HG02642 (cell line): ENCODE data around the gene DHRSX.
"Not testable (repeated sequence)": the region's sequence is repeated elsewhere in the genome, so short reads cannot be mapped to it uniquely, and the experiment has no call there.

Source experiments
- ATAC-seq: cut with Tn5 transposase; IDR thresholded peaks from one replicate; pipeline ENCODE4 v1.9.1; 2021; ENCODE audit warnings: mild to moderate bottlenecking; ENCODE audit not compliant: unreplicated experiment, poor library complexity

The DHRSX gene

DNA sequence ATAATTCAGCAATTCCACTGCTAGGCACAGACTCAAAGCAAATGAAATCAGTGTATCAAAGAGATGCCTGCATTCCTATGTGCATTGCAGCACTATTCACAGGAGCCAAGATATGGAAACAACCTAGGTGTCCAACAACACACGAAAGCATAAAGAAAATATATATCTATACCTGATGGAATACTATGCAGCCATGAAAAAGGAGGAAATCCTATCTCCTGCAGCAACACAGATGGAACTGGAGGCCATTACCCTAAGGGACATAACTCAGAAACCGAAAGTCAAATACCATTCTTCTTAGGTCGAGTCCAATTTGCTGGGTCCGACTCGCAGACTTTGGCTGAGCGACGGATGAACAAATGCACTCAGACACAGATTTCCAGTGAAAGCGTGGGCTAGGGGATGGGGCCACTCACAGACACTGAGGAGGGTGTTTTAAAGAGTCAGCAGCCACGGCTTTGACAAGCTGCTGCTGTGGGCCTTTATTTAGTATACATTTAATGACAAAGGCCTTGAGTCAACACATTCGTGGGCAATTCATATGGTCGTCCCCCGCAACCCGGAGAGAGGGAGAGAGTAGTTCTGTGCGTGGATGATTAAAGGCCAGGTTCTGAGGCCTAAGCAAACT, 93.8 kb downstream of the DHRSX start:
- ATAC-seq: no peak

DNA sequence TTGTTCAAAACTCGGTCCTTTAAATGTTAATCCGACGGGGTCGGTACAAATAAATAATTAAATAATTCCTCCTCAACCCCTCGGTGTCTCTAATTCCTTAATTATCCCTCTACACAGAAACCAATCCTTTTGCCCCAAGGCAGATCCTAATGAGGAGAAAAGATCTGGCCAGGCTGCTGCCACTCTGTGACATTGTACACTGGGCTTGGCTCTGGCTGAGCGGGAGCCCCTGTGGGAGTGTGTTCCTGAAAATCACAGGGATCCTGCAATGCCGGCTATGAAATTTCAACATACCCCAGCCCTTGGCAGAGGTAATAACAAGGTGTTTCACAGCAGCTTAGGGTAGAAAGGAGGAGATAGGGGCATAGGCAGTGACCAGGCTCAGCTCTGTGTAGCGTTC, 96.0 kb downstream of the DHRSX start:
- ATAC-seq: no peak

DNA sequence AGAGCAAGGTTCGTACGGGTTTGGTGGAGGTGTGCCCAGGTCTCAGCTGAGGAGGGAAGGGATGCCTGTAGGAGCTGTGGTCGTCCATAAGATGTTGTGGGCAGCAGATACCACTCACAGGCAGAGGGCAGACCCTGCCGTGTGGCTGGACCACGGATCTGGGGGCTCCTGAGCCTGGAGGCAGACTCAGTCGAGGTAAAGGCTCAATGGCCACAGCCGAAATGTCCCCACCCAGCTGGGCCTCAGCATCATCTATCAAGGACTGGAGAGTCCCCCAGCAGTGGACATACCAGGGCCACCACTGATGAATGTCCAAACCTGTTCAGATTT, 98.5 kb downstream of the DHRSX start:
- no peak for ATAC-seq

DNA sequence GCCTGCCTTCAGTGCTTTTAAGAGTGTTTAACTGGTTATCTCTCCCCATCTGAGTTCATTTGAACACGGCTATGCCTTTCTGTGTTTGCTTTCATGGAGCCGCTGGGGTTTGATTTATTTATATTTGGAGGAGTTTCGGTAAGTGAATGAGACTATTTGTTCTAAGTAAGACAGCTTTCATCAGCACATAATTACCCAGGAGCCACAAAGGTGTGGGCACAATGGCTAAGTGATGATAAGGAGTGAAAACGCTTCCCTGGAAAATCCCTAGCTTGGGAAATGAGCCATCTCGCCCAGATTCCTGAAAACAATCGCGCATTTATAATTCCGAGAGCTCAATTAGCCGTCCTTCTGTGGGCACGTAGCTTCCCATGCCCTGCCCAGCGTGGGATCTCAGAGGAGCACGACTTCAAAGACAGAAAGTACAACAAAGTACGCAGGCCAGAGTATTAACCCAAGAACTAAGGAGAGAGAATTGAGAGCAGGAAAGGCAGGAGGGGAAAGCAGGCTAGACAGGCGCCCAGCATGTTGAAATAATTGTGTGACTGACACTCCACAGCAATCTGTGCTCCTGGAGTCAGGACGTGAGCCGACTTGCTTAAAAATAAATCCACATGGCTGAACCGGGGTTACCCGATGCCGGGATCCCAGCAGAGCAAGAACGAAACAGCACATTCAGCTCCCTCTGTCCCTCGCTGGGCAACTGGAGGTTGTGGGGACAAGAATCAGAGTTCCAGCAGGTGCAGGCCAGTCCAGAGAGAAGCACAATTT, 99.0 kb downstream of the DHRSX start:
- ATAC-seq: no peak

DNA sequence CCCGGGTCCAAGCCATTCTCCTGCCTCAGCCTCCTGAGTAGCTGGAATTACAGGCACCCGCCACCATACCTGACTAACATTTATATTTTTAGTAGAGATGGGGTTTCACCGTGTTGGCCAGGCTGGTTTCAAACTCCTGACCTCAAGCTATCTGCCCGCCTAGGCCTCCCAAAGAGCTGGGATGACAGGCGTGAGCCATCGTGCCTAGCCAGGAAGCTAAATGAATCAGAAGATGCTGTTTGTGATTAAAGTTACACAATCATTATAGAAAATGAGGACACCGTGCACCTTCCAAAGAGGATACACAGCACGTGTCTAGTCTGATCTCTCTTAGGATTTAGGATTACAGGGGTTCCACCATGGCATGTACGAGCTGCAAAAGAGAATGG, 99.6 kb downstream of the DHRSX start:
- ATAC-seq: no peak

DNA sequence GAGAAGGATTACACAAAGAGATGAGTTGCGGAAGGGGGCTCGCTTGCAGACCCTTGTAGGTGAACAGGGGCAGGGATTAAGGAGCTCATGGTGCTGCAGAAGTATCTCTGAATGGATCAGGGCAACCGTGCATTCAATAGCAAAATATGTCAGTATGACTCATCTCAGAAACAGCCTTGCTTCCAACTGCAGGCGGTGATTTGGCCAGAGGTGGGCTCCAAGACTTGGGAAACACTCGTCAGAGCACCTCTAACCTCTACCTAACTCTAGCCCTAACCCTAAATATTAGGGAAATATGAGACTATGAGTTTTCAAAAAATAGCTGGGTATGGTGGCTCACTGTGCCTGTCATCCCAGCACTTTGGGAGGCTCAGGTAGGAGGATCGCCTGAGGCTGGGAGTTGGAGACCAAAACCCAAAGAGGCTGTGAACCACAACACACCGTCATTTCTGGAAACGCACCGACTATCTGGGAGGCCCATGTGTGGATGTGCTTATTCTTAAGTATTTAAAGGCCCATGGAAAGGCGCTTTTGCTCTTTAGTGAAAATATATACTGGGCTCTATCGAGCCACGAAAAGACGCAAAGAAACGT, 102.6 kb downstream of the DHRSX start:
- no peak for ATAC-seq

DNA sequence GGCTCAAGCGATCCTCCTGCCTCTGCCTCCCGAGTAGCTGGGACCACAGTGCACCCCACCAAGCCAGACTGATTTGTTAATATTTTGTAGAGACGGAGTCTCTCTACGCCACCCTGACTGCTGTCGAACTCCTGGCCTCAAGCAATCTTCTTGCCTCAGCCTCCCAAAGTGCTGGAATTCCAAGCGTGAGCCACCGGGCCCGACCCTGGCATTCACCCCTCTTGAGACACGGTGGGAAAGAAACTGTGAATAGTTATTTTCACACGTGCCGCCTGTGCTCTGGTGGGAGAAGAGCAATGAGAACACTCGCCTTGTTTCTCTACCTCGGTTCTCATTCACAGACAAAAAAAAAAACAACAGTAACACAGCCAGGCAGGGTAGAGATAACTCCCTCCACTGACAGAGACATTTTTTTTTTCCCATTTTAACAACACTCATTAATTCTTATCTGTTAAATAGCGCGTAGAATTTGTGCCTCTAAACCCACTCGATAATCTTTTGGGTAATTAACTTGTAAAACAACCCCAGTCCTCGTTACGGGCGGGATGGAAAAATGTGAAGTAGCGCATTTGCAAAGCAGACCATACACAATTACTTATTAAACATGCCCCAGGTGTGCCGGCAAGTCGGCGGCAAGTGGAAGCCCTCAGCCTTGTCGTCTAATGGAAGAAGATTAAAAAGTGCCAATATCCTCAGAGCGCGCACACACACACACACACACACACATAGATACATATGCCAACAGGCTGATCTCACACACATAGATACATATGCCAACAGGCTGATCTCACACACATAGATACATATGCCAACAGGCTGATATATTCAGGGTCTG, 103.3 kb downstream of the DHRSX start:
- no peak for ATAC-seq

DNA sequence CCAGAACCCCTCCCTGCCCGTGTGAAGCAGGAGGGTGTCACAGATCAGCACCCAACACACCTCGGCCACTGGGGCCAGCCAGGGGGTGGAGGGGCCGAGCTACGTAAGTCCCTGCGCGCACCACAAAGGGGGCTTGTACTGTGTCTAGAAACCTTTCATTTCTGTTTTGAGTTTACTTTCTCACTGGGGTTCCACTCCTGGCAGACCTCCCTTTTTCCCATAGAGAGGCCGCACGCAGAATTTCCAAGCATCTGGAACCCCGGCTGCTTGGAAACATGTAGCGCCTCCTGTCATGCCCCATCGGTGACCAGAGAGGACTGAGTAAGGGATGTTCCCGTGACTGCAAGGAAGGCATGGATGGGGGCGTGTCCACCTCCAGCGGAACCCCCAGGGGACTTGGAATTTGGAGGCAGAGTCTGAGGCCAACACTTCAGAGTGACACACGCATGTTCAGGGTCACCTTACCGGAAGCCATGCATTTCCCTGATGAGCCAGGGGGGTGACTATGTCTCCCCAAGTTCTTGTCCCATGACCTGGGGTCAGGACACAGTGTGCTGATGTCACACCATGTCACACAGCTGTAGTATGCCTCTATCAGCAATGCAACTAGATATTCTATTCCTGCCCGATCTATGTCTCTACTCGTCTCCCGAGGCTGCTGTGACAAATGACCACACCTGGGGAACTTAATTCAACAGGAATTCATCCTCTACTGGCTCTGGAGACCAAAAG, 105.3 kb downstream of the DHRSX start:
- ATAC-seq: no peak

DNA sequence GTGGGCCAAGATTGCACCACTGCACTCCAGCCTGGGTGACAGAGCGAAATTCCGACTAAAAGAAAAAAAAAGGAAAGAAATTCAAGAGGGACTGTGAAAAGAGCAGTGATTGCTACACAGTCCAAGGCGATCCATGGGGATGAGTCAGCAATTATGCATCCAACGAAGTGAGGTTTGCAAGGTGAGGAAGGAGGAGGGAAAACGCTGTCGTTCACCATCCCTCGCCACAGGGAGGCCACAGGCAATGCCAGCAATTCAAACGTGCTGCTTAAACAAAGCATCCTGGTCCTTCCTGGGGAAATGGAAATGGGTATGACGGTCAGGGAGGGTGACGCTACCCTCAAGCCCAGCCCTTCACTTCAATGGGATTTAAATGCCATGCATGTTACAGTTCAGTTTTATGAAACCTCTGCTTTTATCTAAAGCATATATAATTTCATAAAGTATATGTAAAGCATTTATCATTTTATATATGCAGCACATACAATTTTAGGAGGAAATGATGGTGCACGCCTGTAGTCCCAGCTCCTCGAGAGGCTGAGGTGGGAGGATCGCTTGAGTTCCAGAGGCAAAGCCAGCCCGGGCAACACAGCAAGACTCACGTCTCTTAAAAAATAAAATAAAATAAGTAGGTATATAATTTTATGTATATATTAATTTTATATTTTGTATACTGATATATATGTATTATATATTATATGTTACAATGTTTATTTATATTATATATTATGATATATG, 108.7 kb downstream of the DHRSX start:
- ATAC-seq: no peak

DNA sequence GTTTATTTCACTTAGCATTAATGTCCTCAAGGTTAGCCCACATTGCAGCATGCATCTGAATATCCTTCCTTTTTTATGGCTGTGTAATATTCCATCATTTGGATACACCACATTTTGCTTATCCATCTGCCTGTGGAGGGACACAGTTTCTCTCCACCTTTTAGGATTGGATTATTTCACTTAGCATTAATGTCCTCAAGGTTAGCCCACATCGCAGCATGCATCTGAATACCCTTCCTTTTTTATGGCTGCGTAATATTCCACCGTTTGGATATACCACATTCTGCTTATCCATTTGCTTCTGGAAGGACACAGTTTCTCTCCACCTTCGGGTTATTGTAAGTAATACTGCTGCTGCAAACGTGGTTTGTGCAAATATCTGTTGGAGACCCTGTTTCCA, 110.0 kb downstream of the DHRSX start:
- no peak for ATAC-seq

DNA sequence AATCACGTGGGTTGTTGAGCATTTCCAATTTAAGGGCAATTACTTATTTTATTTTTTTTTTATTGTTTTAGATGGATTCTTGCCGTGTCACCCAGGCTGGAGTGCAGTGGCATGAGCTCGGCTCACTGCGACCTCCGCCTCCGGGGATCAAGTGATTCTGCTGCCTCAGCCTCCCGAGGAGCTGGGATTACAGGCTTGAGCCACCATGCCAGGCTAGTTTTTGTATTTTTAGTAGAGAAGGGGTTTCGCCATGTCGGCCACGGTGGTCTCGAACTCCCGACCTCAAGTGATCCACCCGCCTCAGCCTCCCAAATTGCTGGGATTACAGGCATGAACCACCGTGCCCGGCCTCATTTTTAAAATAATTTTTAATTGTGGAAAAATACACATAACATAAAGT, 111.0 kb downstream of the DHRSX start:
- not testable (repeated sequence) for ATAC-seq

DNA sequence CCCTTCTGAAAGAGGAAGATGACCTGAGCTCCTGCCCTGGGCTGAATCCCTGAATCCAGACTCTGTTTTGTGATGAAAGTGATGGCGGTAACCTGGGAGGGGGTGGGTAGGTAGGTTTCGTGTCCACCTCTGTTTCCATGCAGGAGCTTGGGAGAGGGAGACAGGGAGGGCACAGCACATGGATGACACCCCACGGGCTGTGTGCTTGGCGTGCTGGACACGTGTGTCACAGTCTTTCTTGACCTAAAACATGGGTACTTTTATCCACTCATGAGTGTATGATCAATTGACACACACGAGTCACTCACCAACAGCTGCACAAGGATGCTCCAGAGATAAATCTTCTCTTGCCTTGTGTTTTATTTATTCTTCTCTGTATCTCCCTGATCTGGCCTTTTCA, 111.5 kb downstream of the DHRSX start:
- no peak for ATAC-seq

DNA sequence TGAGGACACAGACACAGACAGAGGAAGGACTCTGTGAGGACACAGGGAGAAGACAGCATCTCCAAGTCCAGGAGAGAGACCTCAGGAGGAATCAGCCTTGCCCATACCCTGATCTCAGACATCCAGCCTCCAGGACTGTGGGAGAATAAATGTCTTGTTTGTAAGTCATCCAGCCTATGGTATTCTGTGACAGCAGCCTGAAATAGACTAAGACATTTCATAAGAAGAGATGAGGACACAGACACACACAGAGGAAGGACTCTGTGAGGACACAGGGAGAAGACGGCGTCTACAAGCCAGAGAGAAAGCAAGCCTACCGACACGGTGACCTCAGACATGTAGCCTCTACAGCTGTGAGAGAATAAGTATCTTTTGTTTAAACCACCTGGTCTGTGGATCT, 112.1 kb downstream of the DHRSX start:
- ATAC-seq: no peak

DNA sequence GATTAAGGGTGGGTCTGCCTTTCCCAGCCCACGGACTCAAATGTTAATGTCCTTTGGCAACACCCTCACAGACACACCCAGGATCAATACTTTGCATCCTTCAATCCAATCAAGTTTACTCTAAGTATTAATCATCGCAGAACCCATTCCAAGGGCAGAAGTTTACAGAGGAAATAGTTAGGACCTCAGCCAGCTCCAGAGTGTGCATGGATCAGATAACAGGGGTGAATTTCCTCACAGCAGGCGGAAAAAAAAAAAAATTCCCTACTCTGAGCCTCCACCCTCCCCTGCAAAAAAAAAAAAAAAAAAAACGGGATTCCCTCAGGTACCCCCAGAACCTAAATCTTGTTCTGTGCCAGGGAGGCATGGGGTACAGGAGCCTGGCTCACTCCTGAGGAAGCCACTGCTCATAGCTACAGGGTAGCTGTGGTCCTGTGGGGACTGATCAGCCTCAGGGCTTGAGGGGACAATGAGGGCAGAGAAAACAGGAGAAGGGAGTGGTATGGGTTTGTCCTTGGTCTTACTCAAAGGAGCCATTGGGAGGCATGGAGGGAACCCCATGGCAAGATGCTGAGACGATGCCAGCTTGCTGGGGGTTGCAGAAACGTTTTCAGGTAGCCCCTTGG, 113.0 kb downstream of the DHRSX start:
- no peak for ATAC-seq

DNA sequence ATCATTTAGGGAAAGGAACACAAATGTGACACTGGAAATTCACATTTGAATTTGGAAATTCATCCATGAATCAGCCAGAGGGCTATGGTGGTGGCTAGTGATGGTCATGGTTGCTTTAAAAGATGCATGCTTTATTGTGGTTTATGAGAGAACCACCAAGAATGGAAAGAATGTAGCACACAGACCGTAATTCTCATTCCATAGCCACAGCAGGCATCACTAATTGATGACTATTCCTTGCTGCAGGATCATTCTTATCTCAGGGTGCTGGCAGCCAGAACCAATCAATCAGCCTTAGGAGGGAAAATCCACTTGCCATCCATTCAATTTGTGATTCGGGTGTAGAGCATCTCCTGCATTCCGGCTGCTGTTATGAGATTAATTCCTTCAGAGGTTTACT, 115.6 kb downstream of the DHRSX start:
- ATAC-seq: no peak

DNA sequence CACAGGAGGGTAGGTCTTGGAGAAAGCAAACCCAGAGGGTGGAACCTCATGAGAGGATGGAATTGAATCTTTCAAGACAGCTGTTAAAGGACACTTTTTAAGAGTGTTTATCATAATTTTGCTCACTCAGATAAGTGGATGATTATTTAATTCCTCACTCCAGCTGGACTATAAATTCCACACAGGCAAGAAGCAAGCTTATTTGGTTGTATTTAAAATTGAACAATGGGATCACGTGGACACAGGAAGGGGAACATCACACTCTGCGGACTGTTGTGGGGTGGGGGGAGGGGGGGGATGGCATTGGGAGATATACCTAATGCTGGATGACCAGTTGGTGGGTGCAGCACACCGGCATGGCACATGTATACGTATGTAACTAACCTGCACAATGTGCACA, 116.3 kb downstream of the DHRSX start:
- ATAC-seq: no peak

DNA sequence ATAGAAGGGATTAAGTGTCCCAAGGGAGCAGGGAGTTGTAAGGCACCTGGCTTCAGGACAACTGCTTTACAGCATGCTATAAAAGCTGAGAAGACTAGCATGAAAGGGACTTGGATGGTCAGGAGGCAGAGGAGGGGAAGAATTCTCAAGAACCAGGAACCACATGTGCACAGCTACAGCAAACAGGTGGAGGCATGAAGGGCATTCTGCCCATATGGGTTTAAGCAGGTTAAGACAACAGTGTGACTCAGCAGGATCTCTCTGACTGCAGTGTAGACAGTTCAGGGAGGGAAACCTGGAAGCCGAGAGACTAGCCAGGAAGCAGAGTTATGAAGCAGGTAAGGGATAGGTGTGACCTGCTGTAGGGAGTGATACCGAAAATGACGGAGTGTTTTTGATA, 117.0 kb downstream of the DHRSX start:
- no peak for ATAC-seq

DNA sequence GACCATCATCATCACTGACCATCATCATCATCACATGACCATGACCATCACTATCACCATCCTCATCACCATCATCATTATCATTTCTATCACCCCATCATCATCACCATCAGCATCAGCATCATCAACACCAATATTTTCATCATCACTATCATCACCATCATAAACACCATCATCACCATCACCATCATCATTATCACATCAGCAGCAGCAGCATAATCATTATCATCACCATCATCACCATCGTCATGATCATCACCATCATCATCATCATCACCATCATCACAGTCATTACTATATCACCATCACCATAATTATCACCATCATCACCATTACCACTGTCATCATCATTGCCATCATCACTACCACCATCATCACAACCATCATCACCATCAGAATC, 117.6 kb downstream of the DHRSX start:
- no peak for ATAC-seq

DNA sequence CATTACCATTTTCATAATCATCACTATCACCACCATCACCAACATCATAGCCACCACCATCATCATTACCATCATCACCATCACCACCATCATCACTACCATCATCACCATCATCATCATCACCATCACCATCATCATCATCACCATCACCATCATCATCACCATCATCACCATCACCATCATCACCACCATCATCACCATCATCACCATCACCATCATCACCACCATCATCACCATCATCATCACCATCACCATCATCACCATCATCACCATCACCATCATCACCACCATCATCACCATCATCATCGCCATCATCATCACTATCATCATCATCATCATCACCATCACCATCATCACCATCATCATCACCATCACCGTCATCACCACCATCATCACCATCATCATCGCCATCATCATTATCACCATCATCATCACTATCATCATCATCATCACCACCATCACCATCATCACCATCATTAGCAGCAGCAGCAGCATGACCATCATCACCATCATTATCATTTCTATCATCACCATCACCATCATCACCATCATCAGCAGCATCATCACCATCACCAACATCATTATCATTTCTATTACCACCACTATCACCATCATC, 118.2 kb downstream of the DHRSX start:
- ATAC-seq: not testable (repeated sequence)
